Common myeloid progenitor, CD34-positive (primary cell): ENCODE measurements around the gene PTGR3.
A peak's percentile ranks its signal among the peaks of the same experiment; 100 is the strongest.

Experiments
- CTCF ChIA-PET: fragments of 350-600 bp; sonication (Branson Sonifier 250); formaldehyde crosslinking; loops from one replicate; lab custom pipeline; 2021; ENCODE audit warnings: antibody characterized with exemption; lab: Charles Lee
- POLR2A ChIA-PET: fragments of 350-600 bp; sonication (Branson Sonifier 250); formaldehyde crosslinking; loops from one replicate; lab custom pipeline; 2021; ENCODE audit warnings: antibody characterized with exemption; lab: Charles Lee
- DNase-seq, 3 donors: peaks; one replicate each; pipeline versions ENCODE4 v3.0.0 to v3.0.0-alpha.2; 2013
- H3K27ac ChIP-seq, 2 experiments: 1 replicate in 1 of 2; 2 replicates in 1 of 2; pipeline ENCODE4 v1.7.0; 2013; ENCODE audit warnings: inconsistent platforms in 2 of 2, low read length in 2 of 2, mild to moderate bottlenecking in 2 of 2, low read depth in 1 of 2, moderate library complexity in 1 of 2; ENCODE audit not compliant: severe bottlenecking in 2 of 2, insufficient read depth in 1 of 2, poor library complexity in 1 of 2
- H3K27me3 ChIP-seq, 5 experiments: replicated peaks in 2 of 5; 1 replicate in 3 of 5; 2 replicates in 2 of 5; pipeline versions ENCODE4 v1.6.1 to v1.7.0; 2013; ENCODE audit warnings: low read length in 4 of 5, mild to moderate bottlenecking in 2 of 5, moderate library complexity in 2 of 5, inconsistent platforms in 1 of 5; ENCODE audit not compliant: insufficient read depth in 5 of 5, control insufficient read depth in 4 of 5
- H3K36me3 ChIP-seq, 4 experiments: 1 replicate in 2 of 4; 2 replicates in 2 of 4; pipeline versions ENCODE4 v1.6.1 to v1.7.0; 2013; ENCODE audit warnings: low read length in 3 of 4, control low read depth in 1 of 4, mild to moderate bottlenecking in 1 of 4; ENCODE audit not compliant: control insufficient read depth in 4 of 4, insufficient read depth in 4 of 4
- H3K4me1 ChIP-seq, 4 experiments: 1 replicate in 3 of 4; 2 replicates in 1 of 4; pipeline versions ENCODE4 v1.6.1 to v1.7.1; 2013; ENCODE audit warnings: low read length in 3 of 4, mild to moderate bottlenecking in 3 of 4, control low read depth in 1 of 4, inconsistent platforms in 1 of 4, moderate library complexity in 1 of 4; ENCODE audit not compliant: control insufficient read depth in 4 of 4, insufficient read depth in 4 of 4; ENCODE audit errors: control extremely low read depth in 1 of 4
- H3K4me3 ChIP-seq, 7 experiments: 1 replicate in 4 of 7; 2 replicates in 3 of 7; pipeline versions ENCODE4 v1.5.1 to v1.7.0; 2013; ENCODE audit warnings: mild to moderate bottlenecking in 7 of 7, low read length in 6 of 7, moderate library complexity in 6 of 7, inconsistent platforms in 2 of 7, low read depth in 2 of 7, control low read depth in 1 of 7; ENCODE audit not compliant: insufficient read depth in 4 of 7, control insufficient read depth in 1 of 7; ENCODE audit errors: extremely low read depth in 1 of 7
- H3K9me3 ChIP-seq, 5 experiments: 1 replicate in 4 of 5; 2 replicates in 1 of 5; pipeline versions ENCODE4 v1.6.1 to v1.7.1; 2013; ENCODE audit warnings: low read length in 4 of 5, mild to moderate bottlenecking in 2 of 5, inconsistent platforms in 1 of 5, low read depth in 1 of 5, moderate library complexity in 1 of 5; ENCODE audit not compliant: control insufficient read depth in 4 of 5, insufficient read depth in 2 of 5; ENCODE audit errors: control extremely low read depth in 1 of 5
- WGBS: methylation state at CpG from one replicate; pipeline ENCODE4 v1.1.5; 2013; ENCODE audit not compliant: insufficient coverage; 5-methylcytosine and 5-hydroxymethylcytosine counted together

PTGR3 gene

DNA sequence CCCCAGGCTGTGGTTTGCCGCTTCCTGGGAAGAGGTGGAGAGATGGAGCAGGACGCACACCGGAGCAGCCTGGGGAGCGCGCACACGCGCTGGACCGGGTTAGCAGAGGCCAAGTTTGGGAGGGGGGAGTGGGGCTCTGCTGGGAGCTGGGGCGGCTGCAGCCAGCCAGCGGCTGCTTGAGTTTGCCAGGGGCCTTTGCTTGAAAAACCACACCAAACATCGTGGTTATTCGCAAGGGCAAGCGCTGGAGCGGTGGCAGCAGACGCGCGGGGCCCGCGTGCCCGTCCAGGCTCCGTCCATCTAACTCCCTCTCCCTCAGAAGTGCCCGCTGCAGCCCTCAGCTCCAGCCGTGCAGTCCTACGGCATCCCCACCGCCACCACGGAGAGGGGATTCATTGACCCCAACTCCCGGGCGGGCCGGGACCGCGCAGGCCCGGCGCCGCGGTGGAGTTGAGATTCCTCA lies 4.6 kb downstream of the PTGR3 start:
- ChIA-PET POLR2A (no interaction called here), CTCF (no interaction called here)
- H3K4me3 ChIP-seq = peak overlapping the region in 5 of 7 experiments; percentile 15 to 70 (median 60)
- peaks cover 0 to 24% (median 7%) of the 10 kb centered on the region in 4 experiments for H3K36me3 ChIP-seq
- H3K27ac ChIP-seq = no peak overlapping the region
- WGBS = 10% methylated on average over 21 of the region's 35 CpGs
- peaks cover 0 to 42% (median 10%) of the 10 kb centered on the region in 5 experiments for H3K27me3 ChIP-seq
- peak in 2 of 3 donors; percentile 29 to 44 for DNase-seq
- H3K9me3 ChIP-seq = no peaks in the 10 kb centered on the region
- H3K4me1 ChIP-seq = peaks cover 11 to 51% (median 39%) of the 10 kb centered on the region in 4 experiments

DNA sequence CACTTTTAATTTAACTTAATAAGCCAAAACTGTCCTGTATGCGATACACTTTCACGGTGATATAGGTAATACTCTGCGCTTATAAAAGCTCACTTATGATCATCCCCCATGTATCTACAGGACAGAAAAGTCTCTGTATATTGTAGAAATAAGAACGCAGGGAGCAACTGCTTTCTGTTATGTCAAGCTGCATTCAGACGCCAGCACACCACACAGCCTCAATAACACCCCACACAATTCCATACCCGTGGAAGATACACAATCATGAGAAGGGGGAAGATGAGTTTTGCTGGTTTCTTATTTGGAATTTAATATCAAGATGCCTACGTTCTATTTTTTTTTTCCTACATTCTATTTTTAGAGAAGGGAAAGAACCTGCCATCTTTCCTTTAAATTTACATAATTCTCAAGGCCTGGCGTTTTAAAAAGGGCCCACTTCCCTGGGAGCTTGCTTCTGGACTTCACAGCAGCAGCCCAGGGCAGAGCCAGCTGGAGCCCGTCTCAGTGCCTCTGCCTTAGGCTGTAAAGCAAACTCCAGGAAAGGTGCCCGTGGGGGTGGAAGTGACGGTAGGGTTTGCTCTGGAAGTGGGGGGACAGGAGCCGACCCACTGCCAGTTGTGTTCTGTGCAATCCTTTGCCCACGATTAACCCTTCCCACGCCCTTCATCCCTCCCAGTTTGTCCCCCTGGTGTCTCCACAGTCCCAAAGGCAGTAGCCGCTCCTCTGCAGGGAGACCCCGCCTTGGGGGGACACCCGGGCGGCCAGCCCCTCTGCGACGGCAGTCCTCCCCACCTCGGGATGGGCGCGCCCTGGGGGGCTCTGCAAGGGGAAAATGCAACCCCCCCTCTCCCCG lies 5.3 kb downstream of the PTGR3 start:
- ChIA-PET POLR2A (no interaction called here), CTCF (no interaction called here)
- Histone ChIP-seq H3K36me3 (peaks cover 0 to 24% (median 7%) of the 10 kb centered on the region in 4 experiments), H3K4me1 (peaks cover 11 to 51% (median 39%) of the 10 kb centered on the region in 4 experiments), H3K27me3 (peaks cover 0 to 42% (median 10%) of the 10 kb centered on the region in 5 experiments), H3K27ac (no peak overlapping the region), H3K4me3 (peak overlapping the region in 2 of 7 experiments; percentile 60 to 70), H3K9me3 (no peaks in the 10 kb centered on the region)
- WGBS = 68% methylated on average over 8 of the region's 24 CpGs
- no peak for DNase-seq

DNA sequence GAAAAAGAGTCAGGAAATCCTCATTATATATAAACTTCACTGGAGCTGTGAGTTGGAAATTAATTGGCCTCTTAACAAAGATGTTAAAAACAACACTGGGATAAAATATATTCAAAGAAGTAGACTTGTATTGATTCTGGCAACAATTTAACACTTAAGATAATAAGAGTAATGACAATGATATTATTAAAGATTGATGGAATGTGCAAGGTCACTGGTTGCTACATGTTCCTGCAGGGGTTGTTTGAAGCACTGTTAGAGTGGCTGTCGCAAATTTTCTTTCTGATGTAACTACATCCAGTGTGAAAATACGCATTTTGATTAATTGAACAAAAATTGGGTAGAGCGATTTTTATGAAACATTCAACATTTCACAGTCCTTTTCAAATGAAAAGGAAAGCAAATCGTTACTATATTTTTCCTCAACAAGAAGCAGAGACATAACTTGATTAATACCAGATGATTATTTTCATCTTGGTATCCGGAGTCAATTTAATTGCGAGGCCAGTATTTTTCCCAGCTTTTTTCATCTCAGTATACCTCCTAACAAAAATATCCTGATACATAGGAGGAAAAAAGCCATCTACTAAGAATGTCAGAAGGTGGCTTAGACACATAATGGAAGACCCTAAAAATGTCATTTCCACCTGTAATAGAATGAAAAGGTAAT lies 6.1 kb downstream of the PTGR3 start:
- no peak for DNase-seq
- ChIA-PET POLR2A (no interaction called here), CTCF (no interaction called here)
- Histone ChIP-seq H3K9me3 (no peaks in the 10 kb centered on the region), H3K4me1 (peaks cover 11 to 51% (median 40%) of the 10 kb centered on the region in 4 experiments), H3K36me3 (peaks cover 0 to 24% (median 7%) of the 10 kb centered on the region in 4 experiments), H3K27ac (no peak overlapping the region), H3K27me3 (peaks cover 0 to 42% (median 10%) of the 10 kb centered on the region in 5 experiments), H3K4me3 (no peak overlapping the region)
- WGBS = 98% methylated on average over 6 of the region's 6 CpGs

DNA sequence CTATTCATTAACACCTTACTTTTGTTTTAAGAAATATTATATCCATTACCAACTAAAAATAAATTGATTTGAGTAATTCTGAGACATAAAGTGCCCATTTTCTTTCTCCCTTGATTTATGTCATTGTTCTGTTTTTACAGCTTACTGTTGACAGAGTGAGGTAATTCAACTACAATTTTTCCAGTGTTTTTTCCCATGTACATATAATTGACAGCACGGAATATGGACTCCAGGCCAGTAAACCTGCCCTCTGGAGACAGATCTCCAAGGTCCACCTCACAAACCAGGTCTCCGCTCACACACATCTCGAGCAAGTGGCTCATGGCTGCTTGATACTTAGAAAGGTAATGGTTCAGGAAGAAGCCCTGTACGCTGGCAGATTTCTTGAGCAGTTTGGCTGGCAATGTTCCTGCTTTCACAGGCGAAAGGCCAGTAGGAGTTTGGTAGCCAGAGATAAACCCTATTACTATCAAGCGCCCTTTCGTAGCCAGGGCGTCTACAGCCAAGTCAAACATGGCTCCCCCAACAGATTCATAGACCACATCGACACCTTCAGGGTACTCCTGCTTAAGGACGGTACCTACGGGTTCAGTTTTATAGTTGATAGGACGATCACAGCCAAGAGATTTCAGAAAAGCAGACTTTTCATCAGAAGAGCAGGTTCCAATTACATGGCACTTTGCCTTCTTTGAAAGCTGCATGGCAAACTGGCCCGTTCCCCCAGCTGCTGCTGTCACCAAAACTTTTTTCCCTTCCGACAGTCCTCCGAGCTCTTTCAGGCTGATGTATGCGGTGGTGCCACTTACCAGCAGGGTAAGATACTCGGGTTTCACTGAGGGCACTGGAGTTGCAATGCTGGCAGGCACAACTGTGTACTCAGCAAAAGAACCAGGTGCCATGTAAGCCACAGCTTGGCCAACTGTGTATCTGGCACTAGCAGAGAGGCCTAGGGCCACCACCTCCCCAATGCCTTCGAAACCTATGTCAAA lies 7.4 kb downstream of the PTGR3 start:
- Histone ChIP-seq H3K4me3 (no peak overlapping the region), H3K27me3 (peaks cover 0 to 32% (median 7%) of the 10 kb centered on the region in 5 experiments), H3K4me1 (peaks cover 11 to 41% (median 29%) of the 10 kb centered on the region in 4 experiments), H3K27ac (no peak overlapping the region), H3K36me3 (peaks cover 0 to 24% (median 7%) of the 10 kb centered on the region in 4 experiments), H3K9me3 (no peaks in the 10 kb centered on the region)
- DNase-seq = no peak
- ChIA-PET POLR2A (no interaction called here), CTCF (no interaction called here)
- 98% methylated on average over 16 of the region's 18 CpGs for WGBS

DNA sequence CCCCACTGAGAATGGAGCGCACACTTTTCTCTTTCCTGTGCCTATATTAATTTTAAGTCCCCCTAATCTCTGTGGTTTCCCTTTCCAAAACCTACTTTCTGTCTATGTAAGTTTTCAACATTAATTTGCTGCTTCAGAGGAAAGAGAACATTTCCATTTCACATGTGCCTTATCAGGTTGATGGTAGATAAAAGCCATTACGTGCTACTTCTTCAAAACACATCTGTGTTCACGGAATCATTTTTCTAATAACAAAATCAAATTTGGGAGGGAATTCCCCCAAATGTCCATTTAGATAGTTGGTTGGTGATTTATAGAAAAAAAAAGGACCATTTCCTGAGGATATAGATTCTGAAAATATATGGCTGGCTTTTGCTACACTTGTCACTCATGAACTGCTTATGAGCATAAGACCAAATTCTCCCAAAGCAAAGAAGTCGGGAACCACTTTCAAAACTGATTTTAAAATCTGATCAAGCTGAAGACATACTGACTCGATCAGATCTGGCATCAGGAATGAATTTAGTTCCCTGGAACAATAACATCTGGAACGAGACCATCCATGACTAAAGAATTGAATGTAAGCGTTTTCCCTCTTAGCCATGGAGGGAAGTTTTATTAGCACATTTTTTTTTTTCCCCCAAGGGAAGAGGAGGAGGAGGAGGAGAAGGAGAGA lies 8.2 kb downstream of the PTGR3 start:
- Histone ChIP-seq H3K9me3 (no peaks in the 10 kb centered on the region), H3K4me3 (no peak overlapping the region), H3K27ac (no peak overlapping the region), H3K4me1 (peaks cover 11 to 40% (median 29%) of the 10 kb centered on the region in 4 experiments), H3K27me3 (peaks cover 0 to 24% (median 5%) of the 10 kb centered on the region in 5 experiments), H3K36me3 (peaks cover 0 to 24% (median 7%) of the 10 kb centered on the region in 4 experiments)
- CTCF ChIA-PET = no interaction called here
- POLR2A ChIA-PET = no interaction called here
- 58% methylated on average over 3 of the region's 7 CpGs for WGBS
- peak in 2 of 3 donors; percentile 53 to 65 for DNase-seq

DNA sequence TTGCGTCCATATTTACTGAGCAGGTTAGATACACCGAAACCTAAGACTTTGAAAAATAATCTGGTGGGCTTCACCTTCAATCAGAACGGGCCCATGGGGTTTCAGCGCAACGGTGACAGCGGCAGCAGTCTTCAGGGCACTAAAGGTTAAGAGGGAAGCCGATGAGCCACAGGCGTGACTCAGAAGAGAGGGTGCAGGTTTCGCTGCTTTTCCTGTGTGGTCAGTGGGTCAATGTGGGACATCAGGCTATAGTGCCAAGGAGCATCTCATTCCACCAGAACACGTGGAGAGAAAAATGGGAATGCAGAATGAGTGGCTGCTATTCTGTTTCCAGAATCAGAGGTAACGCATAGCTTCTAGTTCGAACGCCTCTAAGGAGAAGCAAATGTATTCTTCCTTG lies 8.9 kb downstream of the PTGR3 start:
- Histone ChIP-seq H3K4me3 (no peak overlapping the region), H3K27ac (no peak overlapping the region)
- POLR2A ChIA-PET = interaction anchor here (1.3 kb wide), 1 partner anchor 9 kb away, joined by 3 read pairs; the partner anchor contains the start of gene PTGR3

More for the DNA sequence above, 8.9 kb downstream of the PTGR3 start:
- Histone ChIP-seq H3K4me1 (peaks cover 10 to 34% (median 23%) of the 10 kb centered on the region in 4 experiments), H3K9me3 (no peaks in the 10 kb centered on the region), H3K36me3 (peaks cover 0 to 24% (median 7%) of the 10 kb centered on the region in 4 experiments), H3K27me3 (peaks cover 0 to 17% (median 0%) of the 10 kb centered on the region in 5 experiments)
- DNase-seq = no peak
- 95% methylated on average over 13 of the region's 13 CpGs for WGBS
- CTCF ChIA-PET = interaction anchor here (0.7 to 1.2 kb wide), 2 partner anchors 17 to 26 kb away, joined by 3 read pairs; no protein-coding TSS in a partner anchor
